ENCODE measurements around the gene SKI.
A peak's percentile ranks its signal among the peaks of the same experiment; 100 is the strongest.

The SKI gene

DNA sequence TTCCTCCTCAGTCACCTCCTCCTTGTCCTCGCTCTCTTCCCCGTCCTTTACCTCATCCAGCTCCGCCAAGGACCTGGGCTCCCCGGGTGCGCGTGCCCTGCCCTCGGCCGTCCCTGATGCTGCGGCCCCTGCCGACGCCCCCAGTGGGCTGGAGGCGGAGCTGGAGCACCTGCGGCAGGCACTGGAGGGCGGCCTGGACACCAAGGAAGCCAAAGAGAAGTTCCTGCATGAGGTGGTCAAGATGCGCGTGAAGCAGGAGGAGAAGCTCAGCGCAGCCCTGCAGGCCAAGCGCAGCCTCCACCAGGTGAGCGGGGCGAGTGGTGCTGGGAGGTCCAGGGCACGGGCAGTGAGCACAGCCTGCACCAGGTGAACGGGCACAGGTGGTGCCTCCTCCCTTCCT lies 76.2 kb downstream of the SKI start:
- no peaks in the 10 kb centered on the region for H3K9me3 Mint-ChIP-seq
- H3K4me3 Mint-ChIP-seq: no peak overlapping the region
- no peak for DNase-seq
- no peak overlapping the region for H3K27ac Mint-ChIP-seq
- H3K27me3 Mint-ChIP-seq: no peaks in the 10 kb centered on the region
- peaks cover 63% of the 10 kb centered on the region for H3K36me3 Mint-ChIP-seq (ENCODE audit: low read depth)
- peaks cover 33% of the 10 kb centered on the region for H3K4me1 Mint-ChIP-seq (ENCODE audit: low read depth)

DNA sequence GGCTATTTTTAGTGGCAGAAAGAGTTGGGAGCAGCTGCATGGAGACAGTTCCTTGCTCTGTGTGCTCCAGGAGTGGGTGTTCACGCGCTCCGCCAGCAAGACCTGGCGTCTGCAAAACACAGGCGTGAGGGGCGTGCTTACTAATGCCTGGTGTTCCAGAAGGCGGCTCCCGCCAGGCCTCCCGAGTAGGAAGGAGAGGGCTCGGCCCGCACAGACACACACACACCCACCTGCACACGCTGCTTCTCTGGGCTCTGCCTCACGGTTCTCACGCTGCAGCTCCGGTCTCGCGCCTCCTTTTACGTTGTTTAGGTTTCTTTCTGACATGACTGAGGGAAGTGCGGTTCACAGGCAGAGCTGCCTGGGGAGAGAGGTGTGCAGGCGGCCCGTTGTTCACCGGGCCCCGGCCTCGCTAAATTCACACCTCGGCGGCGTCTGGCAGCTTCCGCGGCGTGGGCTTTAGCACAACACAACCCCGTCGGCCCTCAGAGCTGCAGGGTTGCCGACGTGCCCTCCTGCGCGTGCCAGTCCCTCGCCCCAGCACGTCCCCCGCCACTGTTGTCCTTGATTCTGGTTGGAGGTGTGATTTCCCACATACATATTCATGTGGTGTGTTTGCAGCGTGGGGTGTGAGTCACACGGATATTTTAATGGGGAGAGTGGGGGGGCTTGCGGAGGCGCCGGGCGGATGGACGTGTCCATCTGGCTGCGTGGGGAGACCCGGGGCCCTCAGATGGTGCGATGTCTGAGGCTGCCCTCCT lies 77.0 kb downstream of the SKI start:
- Mint-ChIP-seq H3K4me1 (ENCODE audit: low read depth) (peaks cover 25% of the 10 kb centered on the region), H3K4me3 (no peak overlapping the region), H3K27ac (no peak overlapping the region), H3K9me3 (no peaks in the 10 kb centered on the region), H3K27me3 (no peaks in the 10 kb centered on the region), H3K36me3 (ENCODE audit: low read depth) (peaks cover 67% of the 10 kb centered on the region)
- DNase-seq: no peak

DNA sequence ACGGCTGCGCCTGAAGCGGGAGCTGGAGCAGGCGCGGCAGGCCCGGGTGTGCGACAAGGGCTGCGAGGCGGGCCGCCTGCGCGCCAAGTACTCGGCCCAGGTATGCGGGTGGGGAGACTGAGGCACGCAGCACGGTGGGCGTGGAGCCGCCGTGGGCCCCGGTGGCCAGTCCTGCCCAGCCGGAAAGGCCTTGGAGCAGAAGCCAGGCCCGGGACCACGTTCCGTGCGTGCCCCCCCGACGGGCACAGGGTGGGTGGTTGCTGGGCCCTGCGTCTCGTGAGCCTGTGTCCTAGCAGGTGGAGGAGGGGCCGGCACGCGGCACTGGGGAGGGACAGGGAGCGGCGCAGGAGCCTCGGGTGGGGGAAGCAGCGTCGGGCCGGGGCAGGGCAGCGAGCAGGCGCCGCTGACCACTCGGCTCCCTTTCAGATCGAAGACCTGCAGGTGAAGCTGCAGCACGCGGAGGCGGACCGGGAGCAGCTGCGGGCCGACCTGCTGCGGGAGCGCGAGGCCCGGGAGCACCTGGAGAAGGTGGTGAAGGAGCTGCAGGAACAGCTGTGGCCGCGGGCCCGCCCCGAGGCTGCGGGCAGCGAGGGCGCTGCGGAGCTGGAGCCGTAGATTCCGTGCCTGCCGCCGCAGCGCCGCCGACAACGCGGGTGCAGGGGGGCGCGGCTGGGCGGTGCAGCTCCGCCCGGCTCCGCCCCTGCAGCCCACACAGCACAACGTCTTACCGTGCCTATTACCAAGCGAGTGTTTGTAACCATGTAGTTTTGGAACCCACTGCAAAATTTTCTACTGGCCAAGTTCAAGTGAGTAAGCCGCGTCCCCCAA lies 78.2 kb downstream of the SKI start:
- Mint-ChIP-seq H3K9me3 (no peaks in the 10 kb centered on the region), H3K4me3 (no peak overlapping the region), H3K36me3 (ENCODE audit: low read depth) (peaks cover 70% of the 10 kb centered on the region), H3K27me3 (no peaks in the 10 kb centered on the region), H3K4me1 (ENCODE audit: low read depth) (peaks cover 14% of the 10 kb centered on the region), H3K27ac (no peak overlapping the region)
- DNase-seq: no peak

DNA sequence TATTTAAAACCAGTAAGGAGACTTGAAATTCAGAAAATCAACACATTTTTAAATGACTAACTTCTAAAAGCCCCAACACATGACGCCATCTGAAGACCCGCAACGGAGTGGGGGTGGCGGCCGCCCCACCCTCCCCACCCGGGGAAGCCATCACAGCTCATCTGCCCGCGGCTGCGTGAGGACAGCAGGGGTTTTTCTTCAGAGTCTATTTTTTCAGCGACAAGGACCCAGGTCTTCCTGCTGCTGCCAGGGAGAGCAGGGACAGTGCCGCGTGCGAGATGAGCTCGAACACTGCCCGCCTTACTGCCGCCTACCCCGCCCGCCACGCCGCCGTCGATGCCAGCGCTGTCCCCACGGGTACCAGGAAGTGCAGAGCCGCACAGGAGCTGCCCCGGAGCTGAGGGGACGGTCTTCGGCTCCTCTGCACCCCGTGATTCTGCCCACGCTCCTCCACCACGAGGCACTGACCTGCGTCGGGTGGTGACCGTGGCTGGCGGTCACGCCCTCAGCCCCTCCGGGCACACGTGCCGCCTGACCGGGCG lies 79.0 kb downstream of the SKI start:
- Mint-ChIP-seq H3K36me3 (ENCODE audit: low read depth) (peaks cover 70% of the 10 kb centered on the region), H3K27ac (no peak overlapping the region), H3K4me3 (no peak overlapping the region), H3K27me3 (no peaks in the 10 kb centered on the region), H3K4me1 (ENCODE audit: low read depth) (peaks cover 10% of the 10 kb centered on the region), H3K9me3 (no peaks in the 10 kb centered on the region)
- no peak for DNase-seq

DNA sequence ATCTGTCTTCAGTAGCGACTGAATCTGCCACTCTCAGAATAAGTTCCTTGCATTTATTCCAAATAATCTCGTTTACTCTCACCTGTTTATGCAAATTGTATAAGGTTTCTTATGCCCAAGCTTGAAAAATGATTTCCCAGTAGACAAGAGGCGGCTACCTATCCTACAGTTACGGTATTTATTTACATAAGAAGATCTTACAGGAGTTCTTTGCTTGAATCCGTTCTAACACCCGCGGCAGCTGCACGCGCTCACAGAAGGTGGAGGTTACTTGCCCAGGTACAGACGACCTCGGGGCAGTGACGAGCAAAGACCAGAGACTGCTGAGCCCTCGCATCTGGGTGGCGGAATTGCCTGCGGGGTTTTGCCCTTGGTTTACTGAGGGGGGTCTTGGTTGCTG lies 79.9 kb downstream of the SKI start:
- no peaks in the 10 kb centered on the region for H3K9me3 Mint-ChIP-seq
- no peak for DNase-seq
- H3K4me1 Mint-ChIP-seq (ENCODE audit: low read depth): peaks cover 6% of the 10 kb centered on the region
- peak overlapping the region; percentile 15 for H3K27ac Mint-ChIP-seq
- peaks cover 67% of the 10 kb centered on the region for H3K36me3 Mint-ChIP-seq (ENCODE audit: low read depth)
- no peaks in the 10 kb centered on the region for H3K27me3 Mint-ChIP-seq
- H3K4me3 Mint-ChIP-seq: no peak overlapping the region

DNA sequence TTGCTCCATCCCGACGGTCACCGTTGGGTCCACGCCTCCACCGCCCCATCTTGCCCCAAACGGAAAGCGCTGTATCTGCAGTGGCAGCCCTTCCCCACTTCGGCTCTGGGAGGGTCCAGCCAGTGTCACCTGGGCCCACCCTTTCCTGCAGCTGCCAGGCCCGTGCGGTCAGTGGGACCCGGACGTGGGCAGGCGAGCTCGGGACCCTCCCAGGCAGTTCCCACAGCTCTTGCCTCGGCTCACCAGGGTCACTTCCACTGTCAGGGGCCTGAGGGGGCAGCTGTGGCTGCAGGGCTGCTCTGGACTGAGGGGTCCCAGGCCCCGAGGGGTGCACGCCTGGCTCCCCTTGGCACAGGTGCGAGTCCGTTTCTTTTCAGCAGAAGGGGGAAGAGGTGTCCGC lies 80.7 kb downstream of the SKI start:
- no peak for DNase-seq
- peaks cover 9% of the 10 kb centered on the region for H3K4me1 Mint-ChIP-seq (ENCODE audit: low read depth)
- H3K27me3 Mint-ChIP-seq: no peaks in the 10 kb centered on the region
- H3K36me3 Mint-ChIP-seq (ENCODE audit: low read depth): peaks cover 58% of the 10 kb centered on the region
- peak overlapping the region; percentile 77 for H3K27ac Mint-ChIP-seq
- no peak overlapping the region for H3K4me3 Mint-ChIP-seq
- no peaks in the 10 kb centered on the region for H3K9me3 Mint-ChIP-seq

DNA sequence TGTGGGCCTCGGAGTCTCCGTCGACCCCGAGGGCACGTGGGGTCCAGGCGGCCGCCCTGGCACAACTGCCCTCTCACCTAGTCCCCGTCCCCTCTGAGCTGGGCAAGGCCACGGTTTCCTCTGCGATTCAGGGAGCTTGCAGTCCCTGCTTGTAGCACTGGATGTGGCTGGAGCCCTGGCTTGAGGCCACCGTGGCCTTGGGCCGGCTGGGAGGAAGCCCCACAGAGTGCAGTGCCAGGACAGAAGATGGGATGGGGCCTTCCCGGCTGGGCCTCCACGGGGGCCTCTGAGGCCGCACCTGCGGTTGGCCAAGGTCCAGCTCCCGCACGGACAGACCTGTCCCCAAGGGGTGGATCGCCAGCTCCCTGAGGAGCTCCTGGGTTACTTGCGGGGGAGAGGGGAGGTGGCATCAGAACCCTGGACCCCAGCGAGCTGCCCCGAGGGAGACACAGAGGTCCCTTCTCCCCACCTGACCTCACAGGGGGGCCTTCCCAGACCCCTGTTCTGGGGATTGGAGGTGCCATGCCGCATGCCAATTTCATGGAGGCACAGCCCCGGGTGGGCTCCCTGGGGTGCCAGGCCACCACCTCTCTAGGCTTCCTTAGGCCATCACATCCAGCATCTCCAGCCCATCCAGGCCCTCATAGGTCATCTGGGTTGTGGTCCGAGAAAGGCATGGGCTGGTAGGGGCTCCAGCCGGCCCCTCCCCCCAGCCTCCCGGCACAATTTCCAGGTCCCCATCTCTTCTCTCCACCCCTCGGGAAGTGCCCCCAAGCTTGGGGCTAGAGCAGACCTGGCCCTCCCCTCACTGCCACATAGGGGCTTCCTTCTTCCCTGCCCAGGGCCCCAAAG lies 82.4 kb downstream of the SKI start:
- H3K4me3 Mint-ChIP-seq: no peak overlapping the region
- no peaks in the 10 kb centered on the region for H3K27me3 Mint-ChIP-seq
- H3K9me3 Mint-ChIP-seq: no peaks in the 10 kb centered on the region
- peak overlapping the region; percentile 59 for H3K27ac Mint-ChIP-seq
- DNase-seq: no peak
- peaks cover 12% of the 10 kb centered on the region for H3K4me1 Mint-ChIP-seq (ENCODE audit: low read depth)
- peaks cover 41% of the 10 kb centered on the region for H3K36me3 Mint-ChIP-seq (ENCODE audit: low read depth)

DNA sequence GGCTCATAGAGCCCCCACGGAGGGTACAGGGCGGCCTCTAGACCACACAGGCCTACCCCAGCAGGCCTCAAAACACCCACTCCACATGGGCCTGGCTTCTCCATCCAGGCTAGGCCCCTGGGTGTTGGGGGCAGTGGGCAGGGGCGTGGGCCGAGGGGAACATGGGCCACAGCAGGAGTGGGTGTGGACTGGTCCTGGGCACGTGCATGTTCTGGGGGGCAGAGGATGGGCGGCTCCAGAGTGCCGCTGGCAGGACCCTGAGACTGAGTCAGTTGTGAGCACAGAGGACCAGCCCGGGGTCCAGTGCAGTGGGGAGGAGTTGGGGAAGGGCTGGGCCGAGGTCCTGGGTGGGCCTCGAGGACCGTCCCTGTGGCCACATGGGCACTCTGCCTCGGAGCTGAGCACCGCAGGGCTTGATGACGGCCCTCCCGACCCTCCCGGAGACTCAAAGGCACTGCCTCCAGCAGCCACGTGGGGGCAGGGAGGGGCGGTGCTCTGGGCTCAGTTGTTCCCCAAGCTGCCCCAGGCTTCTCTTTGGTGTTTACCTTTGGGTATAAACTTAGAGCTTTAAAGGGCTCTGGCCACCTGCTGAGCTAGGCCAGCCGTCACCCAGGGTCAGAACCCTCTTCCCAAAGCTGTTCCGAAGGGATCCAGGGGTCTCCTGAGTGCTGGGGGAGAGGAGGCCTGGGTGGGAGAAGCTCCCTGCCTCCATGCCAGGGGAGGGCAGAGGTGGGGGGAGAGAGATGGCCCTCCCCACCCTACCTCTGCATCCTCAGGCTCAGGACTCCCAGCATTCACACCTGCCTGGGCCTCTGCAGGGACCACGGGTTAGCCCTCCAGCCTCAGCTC lies 83.3 kb downstream of the SKI start:
- H3K4me3 Mint-ChIP-seq: no peak overlapping the region
- peak; percentile 72 for DNase-seq
- peak overlapping the region; percentile 59 for H3K27ac Mint-ChIP-seq
- no peaks in the 10 kb centered on the region for H3K9me3 Mint-ChIP-seq
- no peaks in the 10 kb centered on the region for H3K27me3 Mint-ChIP-seq
- H3K4me1 Mint-ChIP-seq (ENCODE audit: low read depth): peaks cover 14% of the 10 kb centered on the region
- H3K36me3 Mint-ChIP-seq (ENCODE audit: low read depth): peaks cover 34% of the 10 kb centered on the region

DNA sequence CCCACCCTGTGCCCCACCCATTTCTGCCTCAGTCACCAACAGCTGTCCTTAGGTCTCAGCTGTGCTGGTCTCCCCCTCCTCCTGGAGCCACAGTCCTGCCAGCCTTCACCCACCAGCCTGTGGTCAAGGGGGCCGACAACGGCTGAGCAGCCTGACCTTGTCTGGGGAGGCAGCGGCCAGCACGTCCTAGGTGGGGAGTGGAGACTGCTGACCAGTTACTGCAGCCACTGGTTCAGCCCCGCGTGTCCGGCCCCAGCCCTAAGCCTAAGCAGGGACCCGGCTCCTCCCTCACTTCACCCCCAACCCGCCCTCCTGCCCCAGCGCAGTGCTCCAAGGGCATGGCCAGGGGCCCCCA lies 84.0 kb downstream of the SKI start:
- H3K9me3 Mint-ChIP-seq: no peaks in the 10 kb centered on the region
- peaks cover 14% of the 10 kb centered on the region for H3K4me1 Mint-ChIP-seq (ENCODE audit: low read depth)
- DNase-seq: peak; percentile 38
- no peak overlapping the region for H3K4me3 Mint-ChIP-seq
- no peaks in the 10 kb centered on the region for H3K27me3 Mint-ChIP-seq
- no peak overlapping the region for H3K27ac Mint-ChIP-seq
- H3K36me3 Mint-ChIP-seq (ENCODE audit: low read depth): peaks cover 29% of the 10 kb centered on the region

DNA sequence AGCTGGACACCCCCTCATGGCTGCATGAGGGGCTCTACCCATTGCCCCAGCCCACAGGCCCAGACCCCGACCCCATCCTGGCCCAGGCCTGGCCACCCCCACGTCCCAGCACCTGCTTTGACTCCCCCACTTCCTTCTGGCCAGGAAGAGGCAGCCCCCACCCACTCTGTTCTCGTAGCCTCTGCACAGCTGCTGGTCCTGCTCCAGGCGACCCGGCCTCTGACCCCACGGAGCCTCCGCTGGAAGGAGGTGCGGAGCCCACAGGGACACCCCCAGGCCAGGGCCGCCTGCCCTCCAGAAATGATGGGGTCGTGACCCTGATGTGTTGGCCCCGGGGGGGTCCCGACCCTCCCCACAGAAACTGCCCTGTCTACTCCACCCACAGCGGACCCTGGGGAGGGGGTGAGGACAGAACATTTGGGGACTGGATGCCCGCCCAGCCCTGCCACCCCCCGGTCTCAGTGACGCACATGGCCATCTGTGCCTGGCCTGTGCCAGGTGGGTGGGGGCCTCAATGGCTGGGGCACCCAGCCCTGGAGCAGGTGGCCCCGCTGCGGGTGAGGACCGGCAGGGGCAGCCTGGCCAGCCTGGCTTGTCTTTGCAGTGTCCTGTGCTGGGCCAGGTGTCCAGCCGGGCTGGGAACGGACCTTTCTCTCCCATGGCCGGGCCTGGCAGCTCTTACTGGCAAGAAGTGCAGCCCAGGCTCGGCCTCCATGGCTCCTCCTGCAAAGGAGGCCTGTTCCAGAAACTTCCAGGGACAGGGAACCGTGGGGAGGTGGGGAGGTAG lies 84.6 kb downstream of the SKI start:
- H3K4me3 Mint-ChIP-seq: no peak overlapping the region
- H3K9me3 Mint-ChIP-seq: no peaks in the 10 kb centered on the region
- H3K4me1 Mint-ChIP-seq (ENCODE audit: low read depth): peaks cover 14% of the 10 kb centered on the region
- H3K27me3 Mint-ChIP-seq: no peaks in the 10 kb centered on the region
- H3K27ac Mint-ChIP-seq: no peak overlapping the region
- DNase-seq: peak; percentile 48
- H3K36me3 Mint-ChIP-seq (ENCODE audit: low read depth): peaks cover 23% of the 10 kb centered on the region

DNA sequence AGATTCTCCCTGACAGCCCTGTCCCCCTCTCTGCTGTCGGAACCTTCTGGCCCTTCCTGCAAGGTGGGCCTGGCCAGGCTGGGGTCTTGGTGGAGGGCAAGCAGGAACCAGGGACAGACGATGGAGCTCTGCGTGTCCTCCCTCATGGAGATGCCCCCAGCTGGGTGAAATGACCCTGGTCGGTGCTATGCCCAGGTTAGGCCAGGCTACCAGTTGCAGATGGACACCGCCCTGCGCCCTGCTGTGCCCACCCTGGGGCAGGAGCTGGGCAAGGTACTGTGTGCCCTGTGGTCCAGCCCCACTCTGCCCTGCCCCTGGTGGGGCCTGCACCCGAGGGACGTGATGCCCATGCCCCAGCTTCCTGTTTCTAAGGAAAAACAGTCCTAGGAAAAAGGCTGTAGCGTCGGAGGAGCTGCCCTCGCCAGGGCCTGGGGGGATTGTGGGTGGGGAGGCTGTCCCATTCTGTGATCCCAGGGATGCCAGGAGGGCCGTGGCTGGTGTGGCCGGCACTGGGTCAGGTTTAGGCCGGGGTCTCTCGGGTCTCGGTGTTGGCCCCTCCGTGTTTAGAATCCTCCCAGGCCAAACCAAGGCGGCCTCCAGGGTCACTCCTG lies 85.6 kb downstream of the SKI start:
- DNase-seq: peak; percentile 45
- no peak overlapping the region for H3K4me3 Mint-ChIP-seq
- H3K36me3 Mint-ChIP-seq (ENCODE audit: low read depth): peaks cover 13% of the 10 kb centered on the region
- no peaks in the 10 kb centered on the region for H3K27me3 Mint-ChIP-seq
- peaks cover 17% of the 10 kb centered on the region for H3K4me1 Mint-ChIP-seq (ENCODE audit: low read depth)
- no peaks in the 10 kb centered on the region for H3K9me3 Mint-ChIP-seq
- H3K27ac Mint-ChIP-seq: peak overlapping the region; percentile 37

DNA sequence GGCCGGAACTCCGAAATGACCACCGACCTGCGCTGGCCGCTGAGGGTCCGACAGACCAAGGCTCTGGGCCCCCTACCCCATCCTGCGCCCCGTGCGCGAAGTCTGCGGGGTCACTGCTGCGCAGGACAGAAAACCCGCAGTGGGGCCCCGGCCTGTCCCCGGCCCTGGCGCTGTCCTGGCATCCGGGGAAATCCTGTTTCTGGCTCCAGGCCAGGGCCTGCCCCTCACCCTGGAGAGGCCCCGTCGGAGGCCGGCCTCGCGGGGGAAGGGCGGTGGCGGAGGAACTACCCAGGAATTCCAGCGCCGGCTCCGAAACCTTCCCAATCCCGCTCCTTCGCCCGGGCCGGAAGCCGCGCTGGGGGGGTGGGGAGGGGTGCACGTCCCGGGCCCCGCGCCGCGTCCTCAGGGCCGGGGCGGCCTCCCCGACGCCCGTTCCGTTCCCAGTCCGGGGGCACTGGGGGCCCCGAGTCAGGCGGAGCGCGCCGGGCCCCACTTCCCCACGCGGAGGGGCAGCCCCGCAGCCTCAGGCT lies 86.2 kb downstream of the SKI start:
- DNase-seq: peak; percentile 52
- no peaks in the 10 kb centered on the region for H3K27me3 Mint-ChIP-seq
- H3K36me3 Mint-ChIP-seq (ENCODE audit: low read depth): peaks cover 7% of the 10 kb centered on the region
- H3K9me3 Mint-ChIP-seq: no peaks in the 10 kb centered on the region
- H3K27ac Mint-ChIP-seq: no peak overlapping the region
- H3K4me1 Mint-ChIP-seq (ENCODE audit: low read depth): peaks cover 17% of the 10 kb centered on the region
- no peak overlapping the region for H3K4me3 Mint-ChIP-seq
